Measurements from ENCODE around the gene SLC38A10. TPM values are rescaled to one million over a fixed set of nuclear protein-coding genes. Genes with fewer than 3 reads are reported as not detected.
"Not testable (repeated sequence)": the region's sequence is repeated elsewhere in the genome, so short reads cannot be mapped to it uniquely, and the experiment has no call there.

Gene SLC38A10
- total RNA-seq, 1 donor from 2014 or later, result 97.1 TPM

DNA sequence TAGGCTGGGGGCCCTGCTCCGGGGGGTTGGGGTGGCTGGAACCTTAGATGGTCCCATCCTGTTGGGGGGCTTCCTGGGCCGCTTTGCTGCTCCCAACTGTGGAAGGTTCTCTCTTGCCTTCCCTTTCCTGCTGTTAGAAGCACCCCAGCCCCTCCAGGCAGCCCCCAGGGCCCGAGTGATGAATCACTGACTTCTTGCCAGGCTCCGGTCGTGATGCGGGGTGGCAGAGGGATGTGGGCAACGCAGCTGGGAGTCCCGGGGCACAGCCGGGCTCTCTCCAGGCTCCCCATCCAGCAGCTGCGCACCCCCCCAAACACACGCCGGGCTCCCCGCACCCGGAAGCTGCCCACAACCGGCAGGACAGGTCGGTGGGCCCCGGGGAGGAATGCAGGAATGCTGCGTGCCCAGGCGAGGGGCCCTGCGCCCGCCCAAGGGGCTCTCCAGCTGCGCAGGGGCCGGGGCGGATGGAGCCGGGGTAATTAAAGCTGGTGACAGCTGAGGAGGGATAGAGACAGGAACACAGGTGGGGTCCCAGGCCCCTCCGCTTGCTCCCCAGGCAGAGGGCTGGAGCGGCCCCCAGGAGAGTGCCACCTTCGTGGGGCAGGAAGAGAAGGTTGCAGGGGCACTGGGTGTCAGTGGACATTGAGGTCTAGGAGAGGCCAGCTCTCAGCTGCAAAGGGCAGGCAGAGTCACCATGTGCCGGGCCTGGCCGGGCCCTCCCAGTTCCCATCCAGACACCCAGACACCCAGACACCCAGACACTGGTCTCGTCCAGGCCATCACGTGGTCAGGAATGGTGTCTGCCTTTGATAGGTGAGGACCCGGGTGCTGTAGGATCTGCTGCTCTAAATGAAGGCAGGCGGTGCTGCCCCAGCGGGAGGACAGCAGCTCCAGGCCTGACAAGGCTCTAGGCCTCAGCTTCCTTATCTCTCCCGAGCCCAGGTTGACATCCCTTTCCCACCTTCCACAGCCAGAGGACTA lies 15.0 kb upstream of the SLC38A10 start:
- H3K4me1 Mint-ChIP-seq, result peaks cover 11% of the 10 kb centered on the region

DNA sequence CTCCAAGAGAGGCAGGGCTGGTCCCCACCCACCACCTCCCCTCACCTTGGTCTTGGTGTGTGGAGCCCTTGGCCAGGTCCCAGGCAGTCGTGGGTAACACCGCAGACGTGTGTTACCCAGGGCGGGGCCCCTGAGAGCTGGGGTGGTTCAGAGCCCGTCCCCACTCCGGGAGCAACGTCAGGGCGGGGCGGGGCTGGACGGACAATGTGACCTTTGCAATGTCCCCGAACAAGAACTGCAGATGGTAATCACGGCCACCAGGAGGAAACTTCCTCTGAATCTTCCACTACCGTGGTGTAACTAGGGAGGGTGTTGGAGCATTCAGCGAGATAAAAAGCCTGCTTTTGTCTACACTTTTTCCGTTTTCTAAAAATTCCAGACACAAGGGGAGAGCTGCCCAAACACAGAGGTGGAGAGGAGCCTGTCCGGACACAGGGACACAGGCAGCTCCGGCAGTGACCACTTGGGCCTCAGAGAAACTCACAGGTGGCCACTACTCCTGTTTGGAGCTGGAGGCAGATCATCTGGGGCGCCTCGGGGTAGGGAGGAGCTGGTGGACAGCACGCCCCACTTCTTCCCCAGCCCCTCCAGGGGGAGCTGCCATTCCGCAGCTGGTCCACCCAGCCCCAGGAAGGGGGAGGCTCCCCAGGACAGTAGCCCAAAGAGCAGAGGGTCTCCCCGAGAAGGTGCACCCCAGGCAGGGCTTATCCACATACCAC lies 14.2 kb upstream of the SLC38A10 start:
- Mint-ChIP-seq H3K4me1 (peaks cover 11% of the 10 kb centered on the region), H3K36me3 (ENCODE audit: low read depth) (no peaks in the 10 kb centered on the region), H3K4me3 (no peak overlapping the region), H3K9me3 (no peaks in the 10 kb centered on the region), H3K27me3 (peaks cover 5% of the 10 kb centered on the region), H3K27ac (no peak overlapping the region)
- ChIA-PET CTCF (interaction anchor here (1.0 kb wide), 1 partner anchor 56 kb away, joined by 3 read pairs; no protein-coding TSS in a partner anchor), POLR2A (no interaction called here)
- peak; percentile 68 for ATAC-seq (ENCODE audit: low read depth)
- no peak for DNase-seq
- intact Hi-C loops (cut with micrococcal nuclease), result no loop called here
- TF ChIP-seq, protein P1, sequence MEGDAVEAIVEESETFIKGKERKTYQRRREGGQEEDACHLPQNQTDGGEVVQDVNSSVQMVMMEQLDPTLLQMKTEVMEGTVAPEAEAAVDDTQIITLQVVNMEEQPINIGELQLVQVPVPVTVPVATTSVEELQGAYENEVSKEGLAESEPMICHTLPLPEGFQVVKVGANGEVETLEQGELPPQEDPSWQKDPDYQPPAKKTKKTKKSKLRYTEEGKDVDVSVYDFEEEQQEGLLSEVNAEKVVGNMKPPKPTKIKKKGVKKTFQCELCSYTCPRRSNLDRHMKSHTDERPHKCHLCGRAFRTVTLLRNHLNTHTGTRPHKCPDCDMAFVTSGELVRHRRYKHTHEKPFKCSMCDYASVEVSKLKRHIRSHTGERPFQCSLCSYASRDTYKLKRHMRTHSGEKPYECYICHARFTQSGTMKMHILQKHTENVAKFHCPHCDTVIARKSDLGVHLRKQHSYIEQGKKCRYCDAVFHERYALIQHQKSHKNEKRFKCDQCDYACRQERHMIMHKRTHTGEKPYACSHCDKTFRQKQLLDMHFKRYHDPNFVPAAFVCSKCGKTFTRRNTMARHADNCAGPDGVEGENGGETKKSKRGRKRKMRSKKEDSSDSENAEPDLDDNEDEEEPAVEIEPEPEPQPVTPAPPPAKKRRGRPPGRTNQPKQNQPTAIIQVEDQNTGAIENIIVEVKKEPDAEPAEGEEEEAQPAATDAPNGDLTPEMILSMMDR (IDR thresholded peaks at IDR 0.05), result no peak

More for the DNA sequence above, 15.0 kb upstream of the SLC38A10 start:
- DNase-seq (no peak), ATAC-seq (ENCODE audit: low read depth) (no peak)
- Mint-ChIP-seq H3K27me3 (peaks cover 5% of the 10 kb centered on the region), H3K4me3 (no peak overlapping the region), H3K36me3 (ENCODE audit: low read depth) (no peaks in the 10 kb centered on the region), H3K9me3 (no peaks in the 10 kb centered on the region), H3K27ac (no peak overlapping the region)
- intact Hi-C loops (cut with micrococcal nuclease), result no loop called here
- POLR2A ChIA-PET, result no interaction called here
- CTCF ChIA-PET, result interaction anchor here (1.0 kb wide), 1 partner anchor 57 kb away, joined by 3 read pairs; no protein-coding TSS in a partner anchor
- TF ChIP-seq, protein P1 (IDR thresholded peaks at IDR 0.05), result no peak

DNA sequence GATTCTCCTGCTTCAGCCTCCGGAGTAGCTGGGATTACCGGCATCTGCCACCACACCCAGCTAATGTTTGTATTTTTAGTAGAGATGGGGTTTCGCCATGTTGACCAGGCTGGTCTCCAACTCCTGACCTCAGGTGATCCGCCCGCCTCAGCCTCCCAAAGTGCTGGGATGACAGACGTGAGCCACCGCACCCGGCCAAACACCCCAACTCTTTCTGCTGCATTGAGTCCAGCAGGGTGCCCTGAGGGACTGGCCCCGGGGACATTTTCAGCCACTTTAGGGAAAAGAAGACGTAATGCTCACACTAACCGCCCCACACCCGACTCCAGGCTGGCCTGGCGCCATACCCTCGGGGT lies 13.7 kb upstream of the SLC38A10 start:
- ATAC-seq (ENCODE audit: low read depth); H3K4me3 Mint-ChIP-seq; H3K27ac Mint-ChIP-seq; DNase-seq; intact Hi-C loops (cut with micrococcal nuclease); CTCF ChIA-PET; H3K27me3 Mint-ChIP-seq; POLR2A ChIA-PET; H3K9me3 Mint-ChIP-seq; H3K36me3 Mint-ChIP-seq (ENCODE audit: low read depth): not testable (repeated sequence)
- peaks cover 11% of the 10 kb centered on the region for H3K4me1 Mint-ChIP-seq

GRCh38 chr17:81307636-81308560 lies 12.8 kb upstream of the SLC38A10 start:
- ATAC-seq (ENCODE audit: low read depth) (no peak), DNase-seq (no peak)
- peaks cover 5% of the 10 kb centered on the region for H3K27me3 Mint-ChIP-seq
- H3K9me3 Mint-ChIP-seq, result no peaks in the 10 kb centered on the region
- TF ChIP-seq, protein P1 (IDR thresholded peaks at IDR 0.05), result no peak
- CTCF ChIA-PET, result no interaction called here
- no peak overlapping the region for H3K4me3 Mint-ChIP-seq
- no peak overlapping the region for H3K27ac Mint-ChIP-seq
- H3K36me3 Mint-ChIP-seq (ENCODE audit: low read depth), result no peaks in the 10 kb centered on the region
- peaks cover 11% of the 10 kb centered on the region for H3K4me1 Mint-ChIP-seq
- intact Hi-C loops (cut with micrococcal nuclease), result no loop called here
- POLR2A ChIA-PET, result interaction anchor here (0.6 to 1.2 kb wide), 4 partner anchors 22 to 84 kb away, joined by 3 to 9 read pairs (median 4); no protein-coding TSS in a partner anchor

DNA sequence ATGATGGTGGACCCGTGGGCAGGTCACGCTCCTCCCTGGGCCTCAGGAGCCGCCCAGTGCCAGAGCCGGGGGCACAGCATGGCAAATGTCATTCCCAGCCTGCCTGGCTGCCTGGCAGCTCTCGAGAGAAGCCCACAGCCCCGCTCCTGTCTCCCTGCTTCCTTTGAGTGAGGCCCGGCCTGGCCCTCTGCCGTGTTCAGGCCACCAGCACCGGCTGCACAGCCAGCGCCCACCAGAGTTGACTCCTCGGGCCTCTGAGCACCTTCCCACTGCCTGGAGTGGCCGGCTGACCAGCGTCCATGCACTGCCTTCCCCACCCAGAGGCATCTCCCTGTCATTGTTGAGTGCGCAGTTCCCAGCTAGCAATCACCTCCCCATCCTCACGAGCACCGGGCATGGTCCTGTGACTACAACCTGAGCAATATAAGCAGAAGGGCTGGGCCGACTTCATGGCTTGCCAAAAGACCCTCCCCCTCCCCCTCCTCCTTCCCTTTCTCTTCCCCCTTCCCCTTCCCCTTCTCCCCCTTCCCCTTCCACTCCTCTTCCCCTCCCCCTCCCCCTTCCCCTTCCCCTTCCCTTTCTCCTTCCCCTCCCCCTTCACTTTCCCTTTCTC lies 11.9 kb upstream of the SLC38A10 start:
- H3K4me3 Mint-ChIP-seq, result no peak overlapping the region
- H3K9me3 Mint-ChIP-seq, result no peaks in the 10 kb centered on the region
- ChIA-PET POLR2A (interaction anchor here (1.2 to 2.5 kb wide), 2 partner anchors 11 to 35 kb away, joined by 4 to 7 read pairs; partner anchors contain the start of gene SLC38A10), CTCF (no interaction called here)
- peaks cover 11% of the 10 kb centered on the region for H3K4me1 Mint-ChIP-seq
- no peaks in the 10 kb centered on the region for H3K36me3 Mint-ChIP-seq (ENCODE audit: low read depth)
- TF ChIP-seq, protein P1 (IDR thresholded peaks at IDR 0.05), result no peak
- intact Hi-C loops (cut with micrococcal nuclease), result no loop called here
- H3K27me3 Mint-ChIP-seq, result peaks cover 5% of the 10 kb centered on the region
- no peak overlapping the region for H3K27ac Mint-ChIP-seq
- DNase-seq (no peak), ATAC-seq (ENCODE audit: low read depth) (no peak)

All from activated B cell treated with CpG ODN at 0.5 μM for 24 hours (primary cell).